Neural progenitor cell (in vitro differentiated cells): Measurements from ENCODE around the gene FHIP2A. TPM values are rescaled to one million over a fixed set of nuclear protein-coding genes. Genes with fewer than 3 reads are reported as not detected.

Experiments used
- DNase-seq: peaks from one replicate; pipeline ENCODE4 v3.0.0-alpha.2; 2016; ENCODE audit warnings: low spot score
- H2AFZ ChIP-seq: fragments of 200-600 bp; sonication (generic); replicated peaks from 2 replicates; pipeline ENCODE4 v1.6.1; 2016; ENCODE audit warnings: antibody characterized with exemption
- H3F3A ChIP-seq: fragments of 200-600 bp; sonication (generic); 2 replicates; pipeline ENCODE4 v1.6.1; 2016; ENCODE audit warnings: antibody characterized with exemption, low read depth
- H3K27ac ChIP-seq: fragments of 200-600 bp; sonication (generic); 2 replicates; pipeline ENCODE4 v1.5.1; 2016; ENCODE audit warnings: mild to moderate bottlenecking
- H3K27me3 ChIP-seq: fragments of 200-600 bp; sonication (generic); 2 replicates; pipeline ENCODE4 v1.6.1; 2016; ENCODE audit warnings: mild to moderate bottlenecking, moderate library complexity
- H3K36me3 ChIP-seq: fragments of 200-600 bp; sonication (generic); 2 replicates; pipeline ENCODE4 v1.5.1; 2016
- H3K4me1 ChIP-seq: fragments of 200-600 bp; sonication (generic); 2 replicates; pipeline ENCODE4 v1.6.1; 2016; ENCODE audit warnings: mixed run types
- H3K4me2 ChIP-seq: fragments of 200-600 bp; sonication (generic); 2 replicates; pipeline ENCODE4 v1.6.1; 2016
- H3K4me3 ChIP-seq: fragments of 200-600 bp; sonication (generic); 2 replicates; pipeline ENCODE4 v1.5.1; 2016
- H3K79me2 ChIP-seq: fragments of 200-600 bp; sonication (generic); 2 replicates; pipeline ENCODE4 v1.6.1; 2016; ENCODE audit warnings: low read depth
- H3K9ac ChIP-seq: fragments of 200-600 bp; sonication (generic); 2 replicates; pipeline ENCODE4 v1.6.1; 2016
- H3K9me3 ChIP-seq: fragments of 200-600 bp; sonication (generic); 2 replicates; pipeline ENCODE4 v1.5.1; 2016; ENCODE audit warnings: low read depth
- H4K20me1 ChIP-seq: fragments of 200-600 bp; sonication (generic); 2 replicates; pipeline ENCODE4 v1.6.1; 2016; ENCODE audit warnings: low read depth
- H3K27ac Mint-ChIP-seq: 3 replicates; pipeline ENCODE4 v1.8.0; 2021; ENCODE audit warnings: mixed read lengths
- H3K27me3 Mint-ChIP-seq: 2 replicates; pipeline ENCODE4 v1.8.0; 2022; ENCODE audit warnings: low read depth, mild to moderate bottlenecking, inconsistent platforms, moderate library complexity, mixed read lengths; ENCODE audit not compliant: insufficient read depth
- H3K36me3 Mint-ChIP-seq: 3 replicates; pipeline ENCODE4 v1.8.0; 2021; ENCODE audit warnings: mixed read lengths
- H3K4me1 Mint-ChIP-seq: 3 replicates; pipeline ENCODE4 v1.8.0; 2021; ENCODE audit warnings: mixed read lengths
- H3K4me3 Mint-ChIP-seq: 3 replicates; pipeline ENCODE4 v1.8.0; 2021; ENCODE audit warnings: mild to moderate bottlenecking, moderate library complexity, mixed read lengths
- H3K9me3 Mint-ChIP-seq: 3 replicates; pipeline ENCODE4 v1.8.0; 2020; ENCODE audit warnings: mixed read lengths
- CTCF ChIP-seq: fragments of 200-600 bp; sonication (generic); IDR thresholded peaks from 2 replicates; pipeline ENCODE4 v1.5.1; 2017; ENCODE audit warnings: antibody characterized with exemption, mild to moderate bottlenecking
- EZH2 ChIP-seq: fragments of 200-600 bp; sonication (generic); IDR thresholded peaks from 2 replicates; pipeline ENCODE4 v1.6.1; 2017; ENCODE audit warnings: antibody characterized with exemption, mild to moderate bottlenecking, moderate library complexity
- EZH2phosphoT487 ChIP-seq: fragments of 200-600 bp; sonication (generic); IDR thresholded peaks from 2 replicates; pipeline ENCODE4 v1.6.1; 2017; ENCODE audit warnings: antibody characterized with exemption
- total RNA-seq: library from RNA; depleted of rRNA; stranded (reverse); fragments of >200 nt; gene quantifications from 2 replicates; pipeline ENCODE4 v1.2.3, GENCODE V29; 2015; ENCODE audit warnings: low replicate concordance

Gene FHIP2A
- total RNA-seq, 1 donor from 2014 or later: 28.2 TPM

GRCh38 chr10:114851336-114851735, 29.8 kb downstream of the FHIP2A start:
- H3K4me1 ChIP-seq: no peaks in the 10 kb centered on the region
- H2AFZ ChIP-seq: no peak overlapping the region
- no peak overlapping the region for H3K27ac ChIP-seq
- no peak overlapping the region for H3K9ac ChIP-seq
- H3K9me3 ChIP-seq: no peaks in the 10 kb centered on the region
- Mint-ChIP-seq H3K4me1 (no peaks in the 10 kb centered on the region), H3K4me3 (no peak overlapping the region), H3K27me3 (peaks cover 2% of the 10 kb centered on the region), H3K9me3 (no peaks in the 10 kb centered on the region), H3K27ac (no peak overlapping the region), H3K36me3 (peaks cover 46% of the 10 kb centered on the region)
- H3F3A ChIP-seq: no peaks in the 10 kb centered on the region
- no peak for TF ChIP-seq EZH2phosphoT487
- no peak for TF ChIP-seq CTCF
- no peak for TF ChIP-seq EZH2
- H3K27me3 ChIP-seq: no peaks in the 10 kb centered on the region
- H3K4me3 ChIP-seq: no peak overlapping the region
- H3K79me2 ChIP-seq: no peaks in the 10 kb centered on the region
- H3K36me3 ChIP-seq: peaks cover 12% of the 10 kb centered on the region
- H4K20me1 ChIP-seq: no peaks in the 10 kb centered on the region
- DNase-seq: no peak
- no peak overlapping the region for H3K4me2 ChIP-seq

DNA sequence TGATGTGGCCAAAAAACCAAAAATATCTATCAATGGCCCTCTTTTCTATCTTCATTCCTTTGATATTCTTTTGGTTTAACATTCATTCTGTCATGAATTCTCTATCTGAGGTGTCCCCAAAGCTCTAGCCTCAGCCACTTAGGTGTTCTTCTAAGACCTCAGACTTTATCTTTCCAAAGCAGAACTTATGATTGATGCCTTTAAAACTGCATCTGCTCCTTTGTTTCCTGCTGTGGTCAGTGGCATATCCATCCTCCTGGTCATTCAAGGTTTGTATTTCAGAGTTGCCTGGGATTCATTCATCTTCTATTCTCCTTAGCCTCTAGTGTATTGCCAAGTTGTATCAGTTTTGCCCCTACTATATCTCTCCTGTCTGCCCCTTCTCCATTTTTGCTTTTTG, 30.6 kb downstream of the FHIP2A start:
- no peaks in the 10 kb centered on the region for H3K4me1 ChIP-seq

GRCh38 chr10:114854906-114855305, 33.3 kb downstream of the FHIP2A start:
- Histone ChIP-seq H3K27ac (no peak overlapping the region), H3K36me3 (peaks cover 3% of the 10 kb centered on the region)

More for the DNA sequence above, 30.6 kb downstream of the FHIP2A start:
- H3K27me3 ChIP-seq: no peaks in the 10 kb centered on the region
- no peak overlapping the region for H3K27ac ChIP-seq
- Mint-ChIP-seq H3K4me3 (no peak overlapping the region), H3K9me3 (no peaks in the 10 kb centered on the region), H3K4me1 (no peaks in the 10 kb centered on the region), H3K27ac (no peak overlapping the region), H3K36me3 (peaks cover 45% of the 10 kb centered on the region), H3K27me3 (peaks cover 2% of the 10 kb centered on the region)
- peaks cover 6% of the 10 kb centered on the region for H3K36me3 ChIP-seq
- DNase-seq: no peak
- no peaks in the 10 kb centered on the region for H4K20me1 ChIP-seq
- no peaks in the 10 kb centered on the region for H3K79me2 ChIP-seq
- no peak for TF ChIP-seq EZH2phosphoT487
- TF ChIP-seq CTCF: no peak
- TF ChIP-seq EZH2: no peak
- H3F3A ChIP-seq: no peaks in the 10 kb centered on the region
- H3K4me2 ChIP-seq: no peak overlapping the region
- no peak overlapping the region for H3K4me3 ChIP-seq
- no peak overlapping the region for H3K9ac ChIP-seq
- no peak overlapping the region for H2AFZ ChIP-seq
- H3K9me3 ChIP-seq: no peaks in the 10 kb centered on the region

More at GRCh38 chr10:114854906-114855305, 33.3 kb downstream of the FHIP2A start:
- Histone ChIP-seq H3K9me3 (no peaks in the 10 kb centered on the region), H3F3A (no peaks in the 10 kb centered on the region), H3K4me3 (no peak overlapping the region), H4K20me1 (no peaks in the 10 kb centered on the region), H3K4me2 (no peak overlapping the region), H2AFZ (no peak overlapping the region), H3K4me1 (no peaks in the 10 kb centered on the region), H3K27me3 (no peaks in the 10 kb centered on the region), H3K9ac (no peak overlapping the region), H3K79me2 (no peaks in the 10 kb centered on the region)
- Mint-ChIP-seq H3K4me1 (no peaks in the 10 kb centered on the region), H3K4me3 (no peak overlapping the region), H3K27me3 (no peaks in the 10 kb centered on the region), H3K36me3 (peaks cover 35% of the 10 kb centered on the region), H3K27ac (no peak overlapping the region), H3K9me3 (no peaks in the 10 kb centered on the region)
- TF ChIP-seq EZH2phosphoT487 (no peak), CTCF (no peak), EZH2 (no peak)
- DNase-seq: no peak
